PFSK-1 (cell line): Measurements from ENCODE around the gene IGLL1.
A peak's percentile ranks its signal among the peaks of the same experiment; 100 is the strongest.

ENCODE experiments used
- POLR2AphosphoS5 ChIP-seq: IDR thresholded peaks from 2 replicates; pipeline ENCODE4 v1.6.1; 2012; ENCODE audit warnings: low read depth, mild to moderate bottlenecking, control low read depth, low read length, moderate library complexity
- SIN3A ChIP-seq: IDR thresholded peaks from 2 replicates; pipeline ENCODE4 v1.6.1; 2012; ENCODE audit warnings: mild to moderate bottlenecking, low read length, moderate library complexity, borderline replicate concordance; ENCODE audit not compliant: insufficient read depth
- TF ChIP-seq, protein P1 (sequence below), 2 experiments: IDR thresholded peaks; 2 replicates each; pipeline versions ENCODE4 v1.6.1 to v1.8.0; 2011 to 2012; ENCODE audit warnings: low read depth in 2 of 2, low read length in 2 of 2, control low read depth in 1 of 2, inconsistent platforms in 1 of 2, mild to moderate bottlenecking in 1 of 2, moderate library complexity in 1 of 2; ENCODE audit not compliant: insufficient read depth in 1 of 2

GRCh38 chr22:23608583-23608982, 28.5 kb upstream of the IGLL1 start:
- no peak for TF ChIP-seq SIN3A
- TF ChIP-seq, protein P1, sequence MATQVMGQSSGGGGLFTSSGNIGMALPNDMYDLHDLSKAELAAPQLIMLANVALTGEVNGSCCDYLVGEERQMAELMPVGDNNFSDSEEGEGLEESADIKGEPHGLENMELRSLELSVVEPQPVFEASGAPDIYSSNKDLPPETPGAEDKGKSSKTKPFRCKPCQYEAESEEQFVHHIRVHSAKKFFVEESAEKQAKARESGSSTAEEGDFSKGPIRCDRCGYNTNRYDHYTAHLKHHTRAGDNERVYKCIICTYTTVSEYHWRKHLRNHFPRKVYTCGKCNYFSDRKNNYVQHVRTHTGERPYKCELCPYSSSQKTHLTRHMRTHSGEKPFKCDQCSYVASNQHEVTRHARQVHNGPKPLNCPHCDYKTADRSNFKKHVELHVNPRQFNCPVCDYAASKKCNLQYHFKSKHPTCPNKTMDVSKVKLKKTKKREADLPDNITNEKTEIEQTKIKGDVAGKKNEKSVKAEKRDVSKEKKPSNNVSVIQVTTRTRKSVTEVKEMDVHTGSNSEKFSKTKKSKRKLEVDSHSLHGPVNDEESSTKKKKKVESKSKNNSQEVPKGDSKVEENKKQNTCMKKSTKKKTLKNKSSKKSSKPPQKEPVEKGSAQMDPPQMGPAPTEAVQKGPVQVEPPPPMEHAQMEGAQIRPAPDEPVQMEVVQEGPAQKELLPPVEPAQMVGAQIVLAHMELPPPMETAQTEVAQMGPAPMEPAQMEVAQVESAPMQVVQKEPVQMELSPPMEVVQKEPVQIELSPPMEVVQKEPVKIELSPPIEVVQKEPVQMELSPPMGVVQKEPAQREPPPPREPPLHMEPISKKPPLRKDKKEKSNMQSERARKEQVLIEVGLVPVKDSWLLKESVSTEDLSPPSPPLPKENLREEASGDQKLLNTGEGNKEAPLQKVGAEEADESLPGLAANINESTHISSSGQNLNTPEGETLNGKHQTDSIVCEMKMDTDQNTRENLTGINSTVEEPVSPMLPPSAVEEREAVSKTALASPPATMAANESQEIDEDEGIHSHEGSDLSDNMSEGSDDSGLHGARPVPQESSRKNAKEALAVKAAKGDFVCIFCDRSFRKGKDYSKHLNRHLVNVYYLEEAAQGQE (IDR thresholded peaks at IDR 0.05; ENCODE audit: insufficient read depth in 1 of 2, low read depth in 2 of 2, low read length in 2 of 2) = peak; percentile 87 to 94
- TF ChIP-seq POLR2AphosphoS5 = no peak
